Measurements from ENCODE around the gene RCHY1. TPM values are rescaled to one million over a fixed set of nuclear protein-coding genes. Genes with fewer than 3 reads are reported as not detected.
"Not testable (repeated sequence)": the region's sequence is repeated elsewhere in the genome, so short reads cannot be mapped to it uniquely, and the experiment has no call there.

The RCHY1 gene
- total RNA-seq, 1 experiment from 2014 or later: 38.3 TPM

DNA sequence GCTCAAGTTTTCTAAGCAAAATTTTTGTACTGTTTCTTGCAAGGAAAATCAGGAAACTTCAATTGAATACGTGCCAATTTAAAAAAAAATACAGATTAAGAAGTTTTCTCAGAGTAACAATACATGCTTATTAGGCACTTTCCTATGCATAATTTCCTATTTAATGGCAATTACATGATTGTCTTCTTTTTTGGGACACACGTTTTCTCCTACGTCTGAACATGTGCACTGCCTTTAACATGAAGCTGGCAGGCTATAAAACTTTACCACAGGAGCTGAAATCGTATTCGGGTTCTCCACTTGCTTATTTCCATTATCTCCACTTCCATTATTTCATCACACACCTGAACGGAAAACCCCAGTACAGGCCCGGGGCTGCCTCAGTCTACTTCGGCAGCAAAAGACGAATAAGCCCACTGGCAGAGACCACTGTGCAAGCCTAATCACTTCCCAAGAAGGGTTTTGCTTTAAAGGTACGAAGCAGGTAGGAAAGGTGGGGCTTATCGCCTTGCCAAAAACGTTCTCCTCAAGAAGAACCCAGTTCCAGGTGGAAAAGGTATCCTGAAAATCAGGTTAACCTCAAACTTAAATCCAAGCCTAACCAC is 575 bp downstream of the RCHY1 start:
- ChIA-PET POLR2A (interaction anchor here (0.6 to 4.6 kb wide), 28 partner anchors 9 to 1644 kb away, joined by 3 to 66 read pairs (median 4); partner anchors contain the start of genes CCNG2, G3BP2 and USO1), CTCF (interaction anchor here (0.7 to 0.9 kb wide), 2 partner anchors 630 to 783 kb away, joined by 3 to 4 read pairs; no protein-coding TSS in a partner anchor)
- H3K9me3 Mint-ChIP-seq (ENCODE audit: unreplicated experiment): no peaks in the 10 kb centered on the region
- H3K27me3 Mint-ChIP-seq (ENCODE audit: insufficient read depth, unreplicated experiment): no peaks in the 10 kb centered on the region
- BruUV-seq (replicated peaks): TSS peak; percentile 46
- TF ChIP-seq, protein P1, sequence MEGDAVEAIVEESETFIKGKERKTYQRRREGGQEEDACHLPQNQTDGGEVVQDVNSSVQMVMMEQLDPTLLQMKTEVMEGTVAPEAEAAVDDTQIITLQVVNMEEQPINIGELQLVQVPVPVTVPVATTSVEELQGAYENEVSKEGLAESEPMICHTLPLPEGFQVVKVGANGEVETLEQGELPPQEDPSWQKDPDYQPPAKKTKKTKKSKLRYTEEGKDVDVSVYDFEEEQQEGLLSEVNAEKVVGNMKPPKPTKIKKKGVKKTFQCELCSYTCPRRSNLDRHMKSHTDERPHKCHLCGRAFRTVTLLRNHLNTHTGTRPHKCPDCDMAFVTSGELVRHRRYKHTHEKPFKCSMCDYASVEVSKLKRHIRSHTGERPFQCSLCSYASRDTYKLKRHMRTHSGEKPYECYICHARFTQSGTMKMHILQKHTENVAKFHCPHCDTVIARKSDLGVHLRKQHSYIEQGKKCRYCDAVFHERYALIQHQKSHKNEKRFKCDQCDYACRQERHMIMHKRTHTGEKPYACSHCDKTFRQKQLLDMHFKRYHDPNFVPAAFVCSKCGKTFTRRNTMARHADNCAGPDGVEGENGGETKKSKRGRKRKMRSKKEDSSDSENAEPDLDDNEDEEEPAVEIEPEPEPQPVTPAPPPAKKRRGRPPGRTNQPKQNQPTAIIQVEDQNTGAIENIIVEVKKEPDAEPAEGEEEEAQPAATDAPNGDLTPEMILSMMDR (IDR thresholded peaks at IDR 0.05; ENCODE audit: unreplicated experiment): no peak
- peaks cover 48% of the 10 kb centered on the region for H3K36me3 Mint-ChIP-seq (ENCODE audit: insufficient read depth, unreplicated experiment)
- H3K27ac Mint-ChIP-seq (ENCODE audit: low read depth, unreplicated experiment): no peak overlapping the region
- peaks cover 32% of the 10 kb centered on the region for H3K4me1 Mint-ChIP-seq (ENCODE audit: insufficient read depth, unreplicated experiment)
- H3K4me3 Mint-ChIP-seq (ENCODE audit: unreplicated experiment): no peak overlapping the region
- intact Hi-C loops (cut with micrococcal nuclease): no loop called here
- no peak for DNase-seq (ENCODE audit: unreplicated experiment)

DNA sequence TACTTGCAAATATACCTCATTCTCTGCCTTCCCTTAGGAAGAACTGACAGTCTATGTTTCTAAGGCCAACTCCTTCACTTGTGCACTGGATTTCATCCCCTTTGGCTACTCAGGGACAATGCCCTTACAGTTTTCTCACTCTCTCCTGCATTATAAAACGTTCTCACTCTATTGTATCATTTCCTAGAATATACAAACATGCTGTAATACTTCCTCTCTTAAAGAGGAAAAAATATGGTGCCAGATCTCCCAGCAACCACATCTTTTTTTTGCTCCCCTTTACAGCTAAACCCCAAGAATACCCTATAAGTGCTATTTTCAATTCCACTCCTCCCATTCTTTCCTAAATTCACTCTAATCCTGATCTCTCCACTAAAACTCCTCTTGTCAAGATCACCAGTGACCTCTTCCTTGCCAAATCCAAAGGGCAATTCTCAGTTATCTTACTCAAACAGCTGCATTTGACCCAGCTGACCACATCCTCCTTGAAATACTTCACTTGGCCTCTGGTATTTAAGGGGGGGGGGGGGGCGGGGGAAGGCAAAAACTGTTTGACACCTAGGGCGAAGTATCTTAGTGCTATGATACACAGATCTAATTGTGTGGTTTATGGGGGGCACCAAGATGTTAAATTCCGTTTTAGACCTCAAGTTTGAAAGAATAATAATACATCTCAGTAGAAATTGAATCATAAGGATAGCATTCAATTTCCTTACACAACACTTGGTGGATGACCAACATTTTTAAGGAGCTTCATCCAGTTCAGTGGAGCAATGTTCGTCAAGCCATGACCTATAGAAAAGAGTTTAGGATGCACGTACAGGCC is 1.6 kb downstream of the RCHY1 start:
- ChIA-PET POLR2A (interaction anchor here (0.7 to 4.6 kb wide), 17 partner anchors 8 to 626 kb away, joined by 3 to 66 read pairs (median 4); partner anchors contain the start of genes G3BP2, SDAD1 and USO1), CTCF (interaction anchor here (0.7 kb wide), 1 partner anchor 1043 kb away, joined by 3 read pairs; no protein-coding TSS in a partner anchor)
- peaks cover 28% of the 10 kb centered on the region for H3K4me1 Mint-ChIP-seq (ENCODE audit: insufficient read depth, unreplicated experiment)
- intact Hi-C loops (cut with micrococcal nuclease): no loop called here
- no peaks in the 10 kb centered on the region for H3K27me3 Mint-ChIP-seq (ENCODE audit: insufficient read depth, unreplicated experiment)
- DNase-seq (ENCODE audit: unreplicated experiment): peak; percentile 52
- TF ChIP-seq, protein P1 (IDR thresholded peaks at IDR 0.05; ENCODE audit: unreplicated experiment): no peak
- H3K9me3 Mint-ChIP-seq (ENCODE audit: unreplicated experiment): no peaks in the 10 kb centered on the region
- no peak overlapping the region for H3K4me3 Mint-ChIP-seq (ENCODE audit: unreplicated experiment)
- no TSS peak for BruUV-seq (replicated peaks)
- H3K36me3 Mint-ChIP-seq (ENCODE audit: insufficient read depth, unreplicated experiment): peaks cover 46% of the 10 kb centered on the region
- H3K27ac Mint-ChIP-seq (ENCODE audit: low read depth, unreplicated experiment): no peak overlapping the region

- intact Hi-C loops (cut with micrococcal nuclease): no loop called here
- DNase-seq (ENCODE audit: unreplicated experiment): no peak
- Mint-ChIP-seq H3K4me3 (ENCODE audit: unreplicated experiment) (no peak overlapping the region), H3K27me3 (ENCODE audit: insufficient read depth, unreplicated experiment) (no peaks in the 10 kb centered on the region), H3K4me1 (ENCODE audit: insufficient read depth, unreplicated experiment) (peaks cover 32% of the 10 kb centered on the region), H3K9me3 (ENCODE audit: unreplicated experiment) (no peaks in the 10 kb centered on the region), H3K36me3 (ENCODE audit: insufficient read depth, unreplicated experiment) (peaks cover 46% of the 10 kb centered on the region), H3K27ac (ENCODE audit: low read depth, unreplicated experiment) (no peak overlapping the region)
- BruUV-seq (replicated peaks): no TSS peak
- ChIA-PET CTCF (no interaction called here), POLR2A (interaction anchor here (0.6 to 4.6 kb wide), 4 partner anchors 15 to 478 kb away, joined by 3 to 66 read pairs (median 20); partner anchors contain the start of genes SDAD1 and USO1)
- TF ChIP-seq, protein P1 (IDR thresholded peaks at IDR 0.05; ENCODE audit: unreplicated experiment): no peak
Measured at GRCh38 chr4:75511841-75512240, 2.4 kb downstream of the RCHY1 start.

- CTCF ChIA-PET: interaction anchor here (0.6 kb wide), 1 partner anchor 478 kb away, joined by 6 read pairs; no protein-coding TSS in a partner anchor
- H3K27me3 Mint-ChIP-seq (ENCODE audit: insufficient read depth, unreplicated experiment); H3K4me3 Mint-ChIP-seq (ENCODE audit: unreplicated experiment); BruUV-seq (replicated peaks); H3K9me3 Mint-ChIP-seq (ENCODE audit: unreplicated experiment); intact Hi-C loops (cut with micrococcal nuclease); H3K27ac Mint-ChIP-seq (ENCODE audit: low read depth, unreplicated experiment); DNase-seq (ENCODE audit: unreplicated experiment): not testable (repeated sequence)
- POLR2A ChIA-PET: interaction anchor here (0.6 to 2.2 kb wide), 4 partner anchors 12 to 1038 kb away, joined by 3 to 11 read pairs (median 4); no protein-coding TSS in a partner anchor
- peaks cover 63% of the 10 kb centered on the region for H3K36me3 Mint-ChIP-seq (ENCODE audit: insufficient read depth, unreplicated experiment)
- peaks cover 32% of the 10 kb centered on the region for H3K4me1 Mint-ChIP-seq (ENCODE audit: insufficient read depth, unreplicated experiment)
Measured at GRCh38 chr4:75509592-75509991, 4.6 kb downstream of the RCHY1 start.
